HCT116 (cell line): ENCODE measurements around the gene CILP2. TPM values are rescaled to one million over a fixed set of nuclear protein-coding genes. Genes with fewer than 3 reads are reported as not detected.

Source experiments
- ATAC-seq: fragments of 200-7000 bp; cut with Tn5 transposase; 2 replicates; pipeline ENCODE4 v1.9.1; 2020; ENCODE audit warnings: mild to moderate bottlenecking, moderate library complexity
- BruUV-seq: library from RNA; stranded (reverse); fragments of 400-500 nt; replicated peaks from 2 replicates; lab custom pipeline; 2021; lab: Mats Ljungman, UMichigan
- CTCF ChIA-PET: fragments of 300-600 bp; sonication (Branson Sonifier 250); formaldehyde crosslinking; loops from one replicate; lab custom pipeline; 2021; ENCODE audit warnings: antibody characterized with exemption; lab: Charles Lee
- POLR2A ChIA-PET: fragments of 300-600, 350-600 bp; sonication (Branson Sonifier 250); formaldehyde crosslinking; loops from one replicate; lab custom pipeline; 2021; ENCODE audit warnings: antibody characterized with exemption; lab: Charles Lee
- RAD21 ChIA-PET, 2 experiments: fragments of 300-600 bp; sonication (Branson Sonifier 250); formaldehyde crosslinking; loops; one replicate each; lab custom pipeline; 2023; ENCODE audit warnings: low total read pairs in 2 of 2; ENCODE audit not compliant: uncharacterized antibody in 2 of 2, unreplicated experiment in 2 of 2, low non-redundant PET in 1 of 2; lab: Charles Lee
- DNase-seq: peaks from one replicate; pipeline ENCODE4 v3.0.0-alpha.2; 2010; ENCODE audit warnings: low read depth, low spot score
- H2AFZ ChIP-seq: fragments of 200-600 bp; shearing (Covaris generic), sonication (generic); 2 replicates; pipeline ENCODE4 v1.6.1; 2017; ENCODE audit warnings: low read depth, mixed run types, mixed read lengths, antibody characterized with exemption, low read length; ENCODE audit not compliant: poor library complexity, severe bottlenecking
- H3K27ac ChIP-seq: 2 replicates; pipeline ENCODE4 v1.5.1; 2012; ENCODE audit warnings: low read depth, low read length
- H3K27me3 ChIP-seq: fragments of 200-600 bp; sonication (generic); 2 replicates; pipeline ENCODE4 v1.6.1; 2016; ENCODE audit warnings: mixed run types, low read length, mixed read lengths; ENCODE audit not compliant: insufficient read depth
- H3K36me3 ChIP-seq, 2 experiments: fragments of 200-500 bp in 1 of 2; fragments of 200-600 bp in 1 of 2; sonication (Bioruptor generic) in 1 of 2; sonication (generic) in 1 of 2; 2 replicates each; pipeline versions ENCODE4 v1.5.1 to v1.6.1; 2014 to 2016; ENCODE audit warnings: low read length in 2 of 2, inconsistent platforms in 1 of 2, mixed read lengths in 1 of 2, mixed run types in 1 of 2; ENCODE audit not compliant: insufficient read depth in 2 of 2, control insufficient read depth in 1 of 2
- H3K4me1 ChIP-seq, 2 experiments: fragments of 200-600 bp in 1 of 2; sonication (generic) in 1 of 2; 2 replicates each; pipeline versions ENCODE4 v1.5.1 to v1.6.1; 2012 to 2017; ENCODE audit warnings: low read length in 2 of 2, inconsistent platforms in 1 of 2, mild to moderate bottlenecking in 1 of 2, mixed read lengths in 1 of 2, mixed run types in 1 of 2, moderate library complexity in 1 of 2; ENCODE audit not compliant: insufficient read depth in 2 of 2, control insufficient read depth in 1 of 2
- H3K4me2 ChIP-seq: fragments of 200-600 bp; sonication (generic); 2 replicates; pipeline ENCODE4 v1.6.1; 2017; ENCODE audit warnings: mixed run types, low read length, mixed read lengths
- H3K4me3 ChIP-seq, 2 experiments: fragments of 200-600 bp in 1 of 2; sonication (generic) in 1 of 2; replicated peaks in 1 of 2; 2 replicates each; pipeline ENCODE4 v1.5.1; 2011 to 2016; ENCODE audit warnings: low read length in 2 of 2, control low read depth in 1 of 2, low read depth in 1 of 2, mild to moderate bottlenecking in 1 of 2, mixed read lengths in 1 of 2, mixed run types in 1 of 2
- H3K79me2 ChIP-seq: fragments of 200-600 bp; sonication (generic); 2 replicates; pipeline ENCODE4 v1.6.1; 2017; ENCODE audit warnings: mild to moderate bottlenecking, mixed run types, low read length, moderate library complexity, mixed read lengths; ENCODE audit not compliant: insufficient read depth
- H3K9ac ChIP-seq: fragments of 200-600 bp; sonication (generic); 2 replicates; pipeline ENCODE4 v1.6.1; 2016; ENCODE audit warnings: low read length, mixed read lengths
- H3K9me2 ChIP-seq: fragments of 200-600 bp; sonication (generic), shearing (Covaris generic); 2 replicates; pipeline ENCODE4 v1.6.1; 2017; ENCODE audit warnings: mixed run types, mild to moderate bottlenecking, moderate library complexity; ENCODE audit not compliant: insufficient read depth
- H3K9me3 ChIP-seq, 2 experiments: fragments of 200-500 bp in 1 of 2; fragments of 200-600 bp in 1 of 2; sonication (Bioruptor generic) in 1 of 2; sonication (generic) in 1 of 2; 2 replicates each; pipeline ENCODE4 v1.6.1; 2014 to 2017; ENCODE audit warnings: low read length in 2 of 2, mixed read lengths in 2 of 2, inconsistent platforms in 1 of 2, low read depth in 1 of 2, mild to moderate bottlenecking in 1 of 2, mixed run types in 1 of 2, moderate library complexity in 1 of 2; ENCODE audit not compliant: control insufficient read depth in 1 of 2, insufficient read depth in 1 of 2
- H4K20me1 ChIP-seq: fragments of 200-600 bp; sonication (generic), shearing (Covaris generic); 2 replicates; pipeline ENCODE4 v1.6.1; 2017; ENCODE audit warnings: mixed run types, mild to moderate bottlenecking, moderate library complexity; ENCODE audit not compliant: insufficient read depth
- ATF3 ChIP-seq: IDR thresholded peaks from 2 replicates; pipeline ENCODE4 v1.6.1; 2012
- CBX3 ChIP-seq: IDR thresholded peaks from 2 replicates; pipeline ENCODE4 v1.6.1; 2012; ENCODE audit warnings: low read depth
- CEBPB ChIP-seq: IDR thresholded peaks from 2 replicates; pipeline ENCODE4 v1.6.1; 2012; ENCODE audit warnings: low read depth
- CTCF ChIP-seq, 3 experiments: fragments of 200-600 bp in 1 of 3; sonication (generic) in 1 of 3; IDR thresholded peaks in 2 of 3; conservative IDR thresholded peaks in 1 of 3; 2 replicates each; pipeline ENCODE4 v1.5.1; 2012 to 2017; ENCODE audit warnings: low read depth in 2 of 3, low read length in 2 of 3, antibody characterized with exemption in 1 of 3, borderline replicate concordance in 1 of 3, control low read depth in 1 of 3, mild to moderate bottlenecking in 1 of 3, mixed read lengths in 1 of 3, mixed run types in 1 of 3, moderate library complexity in 1 of 3; ENCODE audit not compliant: insufficient read depth in 1 of 3
- EGR1 ChIP-seq: IDR thresholded peaks from 2 replicates; pipeline ENCODE4 v1.6.1; 2012; ENCODE audit warnings: low read depth
- ELF1 ChIP-seq: IDR thresholded peaks from 2 replicates; pipeline ENCODE4 v1.6.1; 2012; ENCODE audit warnings: low read depth, borderline replicate concordance
- EZH2phosphoT487 ChIP-seq: fragments of 200-600 bp; IDR thresholded peaks from 2 replicates; pipeline ENCODE4 v1.6.1; 2018; ENCODE audit warnings: antibody characterized with exemption, borderline replicate concordance
- FOSL1 ChIP-seq: IDR thresholded peaks from 2 replicates; pipeline ENCODE4 v1.6.1; 2012; ENCODE audit warnings: low read depth
- JUND ChIP-seq: IDR thresholded peaks from 2 replicates; pipeline ENCODE4 v1.6.1; 2012
- MAX ChIP-seq: IDR thresholded peaks from 2 replicates; pipeline ENCODE4 v1.6.1; 2012
- POLR2A ChIP-seq: IDR thresholded peaks from 2 replicates; pipeline ENCODE4 v1.7.0; 2011; ENCODE audit warnings: borderline replicate concordance; ENCODE audit not compliant: insufficient read depth, insufficient read length; ENCODE audit errors: extremely low read depth
- POLR2AphosphoS5 ChIP-seq: IDR thresholded peaks from 2 replicates; pipeline ENCODE4 v1.6.1; 2011; ENCODE audit warnings: mild to moderate bottlenecking, low read depth, low read length, moderate library complexity
- REST ChIP-seq: IDR thresholded peaks from 2 replicates; pipeline ENCODE4 v1.6.1; 2012; ENCODE audit warnings: low read depth
- SIN3A ChIP-seq: IDR thresholded peaks from 2 replicates; pipeline ENCODE4 v1.6.1; 2012; ENCODE audit warnings: low read depth
- SP1 ChIP-seq: IDR thresholded peaks from 2 replicates; pipeline ENCODE4 v1.6.1; 2012; ENCODE audit warnings: low read depth
- SRF ChIP-seq: IDR thresholded peaks from 2 replicates; pipeline ENCODE4 v1.6.1; 2012; ENCODE audit warnings: low read depth
- TCF7L2 ChIP-seq: IDR thresholded peaks from 2 replicates; pipeline ENCODE4 v1.7.0; 2011; ENCODE audit warnings: borderline replicate concordance, inconsistent platforms; ENCODE audit not compliant: insufficient read depth, insufficient read length; ENCODE audit errors: extremely low read depth
- YY1 ChIP-seq: IDR thresholded peaks from 2 replicates; pipeline ENCODE4 v1.6.1; 2011; ENCODE audit warnings: low read length, low read depth, moderate library complexity, mild to moderate bottlenecking; ENCODE audit not compliant: insufficient replicate concordance; ENCODE audit errors: extremely low read depth
- ZBTB33 ChIP-seq: IDR thresholded peaks from 2 replicates; pipeline ENCODE4 v1.6.1; 2011; ENCODE audit warnings: mild to moderate bottlenecking, low read length, moderate library complexity; ENCODE audit not compliant: insufficient replicate concordance; ENCODE audit errors: extremely low read depth
- ZFX ChIP-seq: fragments of 450-650 bp; IDR thresholded peaks from 2 replicates; pipeline ENCODE4 v1.6.1; 2017
- intact Hi-C: fragments of 100-400 bp; cut with micrococcal nuclease; formaldehyde crosslinking; loops from 2 replicates; pipeline ENCODE4 v1.10.0; 2022
- total RNA-seq: library from RNA; stranded (reverse); gene quantifications from one replicate; pipeline ENCODE4 v1.2.1, GENCODE V29; 2021; ENCODE audit not compliant: unreplicated experiment

The CILP2 gene
- total RNA-seq, 1 experiment from 2014 or later = 13.1 TPM

GRCh38 chr19:19505669-19506326 is 32.3 kb upstream of the CILP2 start:
- Histone ChIP-seq H3K4me1 (no peaks in the 10 kb centered on the region), H3K9ac (no peak overlapping the region), H3K9me2 (no peaks in the 10 kb centered on the region), H3K36me3 (peaks cover 15 to 36% of the 10 kb centered on the region in 2 experiments; a peak in 3 of 4 replicates), H2AFZ (no peak overlapping the region), H3K79me2 (no peaks in the 10 kb centered on the region), H3K9me3 (no peaks in the 10 kb centered on the region), H3K4me3 (no peak overlapping the region), H3K4me2 (no peak overlapping the region), H3K27me3 (no peaks in the 10 kb centered on the region), H4K20me1 (no peaks in the 10 kb centered on the region), H3K27ac (no peak overlapping the region)
- intact Hi-C loops = no loop called here
- CTCF ChIA-PET = no interaction called here
- POLR2A ChIA-PET = no interaction called here
- BruUV-seq = no TSS peak
- ATAC-seq (no peak), DNase-seq (no peak)
- RAD21 ChIA-PET = no interaction called here
- TF ChIP-seq TCF7L2 (no peak), SP1 (no peak), ZFX (no peak), ATF3 (no peak), JUND (no peak), ZBTB33 (no peak), CBX3 (no peak), POLR2A (no peak), CTCF (IDR thresholded peaks at IDR 0.05 in 2 of 3, conservative IDR thresholded peaks at IDR 0.05 in 1 of 3; ENCODE audit: borderline replicate concordance in 1 of 3, insufficient read depth in 1 of 3, low read depth in 2 of 3, low read length in 2 of 3) (no peak), POLR2AphosphoS5 (no peak), REST (no peak), FOSL1 (no peak), SRF (no peak), ELF1 (no peak), SIN3A (no peak), YY1 (no peak), EZH2phosphoT487 (no peak), CEBPB (no peak), MAX (no peak), EGR1 (no peak)
- TF ChIP-seq, all 23 proteins: peak for 0
